ENCODE data around the gene SLC35A3. TPM values are rescaled to one million over a fixed set of nuclear protein-coding genes. Genes with fewer than 3 reads are reported as not detected.
"Not testable (repeated sequence)": the region's sequence is repeated elsewhere in the genome, so short reads cannot be mapped to it uniquely, and the experiment has no call there.

Gene SLC35A3
- total RNA-seq, 1 experiment from 2014 or later = 21.6 TPM

DNA sequence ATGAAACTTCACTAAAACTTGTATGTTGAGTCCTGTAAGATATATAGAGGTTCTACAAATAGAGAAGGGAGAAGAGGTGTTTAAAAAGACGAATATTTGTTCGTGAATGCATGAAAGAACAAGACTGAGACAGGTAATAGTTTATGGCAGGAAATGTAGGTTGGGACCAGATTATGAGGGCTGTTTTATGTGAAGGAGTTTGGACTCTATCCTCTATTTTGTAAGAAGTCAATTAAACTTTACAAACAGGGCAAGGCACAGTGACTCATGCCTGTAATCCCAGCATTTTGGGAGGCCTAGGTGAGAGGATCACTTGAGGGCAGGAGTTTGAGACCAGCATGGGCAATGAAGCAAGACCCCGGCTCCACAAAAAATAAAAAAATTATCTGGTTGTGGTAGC, 5.7 kb downstream of the SLC35A3 start:
- no peak overlapping the region for H3K4me2 ChIP-seq (ENCODE audit: low read length)
- peaks cover 10 to 22% of the 10 kb centered on the region in 2 experiments for H3K4me1 ChIP-seq (ENCODE audit: control insufficient read depth in 1 of 2, insufficient read depth in 2 of 2, low read length in 2 of 2)
- peaks cover 50% of the 10 kb centered on the region for H3K79me2 ChIP-seq (ENCODE audit: insufficient read depth, low read length)
- no peak for DNase-seq (ENCODE audit: low read depth, low spot score)
- no peaks in the 10 kb centered on the region; a peak in 1 of 4 replicates for H3K36me3 ChIP-seq (ENCODE audit: control insufficient read depth in 1 of 2, insufficient read depth in 2 of 2, low read length in 2 of 2)
- H2AFZ ChIP-seq (ENCODE audit: low read depth, low read length, poor library complexity, severe bottlenecking) = no peak overlapping the region
- ATAC-seq = no peak
- intact Hi-C loops (cut with micrococcal nuclease) = loop anchor here (10.0 kb wide), 1 partner anchor 379 kb away; the partner anchor contains the start of gene CDC14A
- ChIA-PET CTCF (no interaction called here), POLR2A (no interaction called here), RAD21 (ENCODE audit: low non-redundant PET in 1 of 2, low total read pairs in 2 of 2, uncharacterized antibody in 2 of 2, unreplicated experiment in 2 of 2) (no interaction called here)
- no peak overlapping the region for H3K9ac ChIP-seq (ENCODE audit: low read length)
- H3K27ac ChIP-seq (ENCODE audit: low read depth, low read length) = no peak overlapping the region
- TF ChIP-seq RAD21 (IDR thresholded peaks at IDR 0.05; ENCODE audit: low read depth) (no peak), ZFX (IDR thresholded peaks at IDR 0.05) (no peak), SP1 (IDR thresholded peaks at IDR 0.05; ENCODE audit: low read depth) (no peak)
- BruUV-seq (replicated peaks) = no TSS peak
- H3K9me3 ChIP-seq (ENCODE audit: control insufficient read depth in 1 of 2, insufficient read depth in 1 of 2, low read depth in 1 of 2, low read length in 2 of 2) = no peaks in the 10 kb centered on the region
- no peaks in the 10 kb centered on the region for H3K27me3 ChIP-seq (ENCODE audit: insufficient read depth, low read length)
- no peak overlapping the region for H3K4me3 ChIP-seq (replicated peaks in 1 of 2; ENCODE audit: low read depth in 1 of 2, low read length in 2 of 2)
- no peaks in the 10 kb centered on the region for H3K9me2 ChIP-seq (ENCODE audit: insufficient read depth)
- H4K20me1 ChIP-seq (ENCODE audit: insufficient read depth) = no peaks in the 10 kb centered on the region

DNA sequence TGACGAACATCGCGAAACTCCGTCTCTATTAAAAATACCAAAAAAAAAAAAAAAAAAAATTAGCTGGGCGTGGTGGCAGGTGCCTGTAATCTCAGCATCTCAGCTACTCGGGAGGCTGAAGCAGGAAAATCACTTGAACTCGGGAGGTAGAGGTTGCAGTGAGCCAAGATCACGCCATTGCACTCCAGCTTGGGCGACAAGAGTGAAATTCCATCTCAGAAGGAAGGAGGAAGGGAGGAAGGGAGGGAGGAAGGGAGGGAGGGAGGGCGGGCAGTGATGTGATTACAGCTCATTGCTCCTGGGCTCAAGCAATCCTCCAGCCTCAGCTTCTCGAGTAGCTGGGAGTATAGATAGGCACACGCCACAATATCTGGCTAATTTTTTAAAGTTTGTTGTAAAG, 7.5 kb downstream of the SLC35A3 start:
- H3K27me3 ChIP-seq (ENCODE audit: insufficient read depth, low read length); BruUV-seq (replicated peaks); H3K9ac ChIP-seq (ENCODE audit: low read length); POLR2A ChIA-PET; H3K9me3 ChIP-seq (ENCODE audit: control insufficient read depth in 1 of 2, insufficient read depth in 1 of 2, low read depth in 1 of 2, low read length in 2 of 2); RAD21 ChIA-PET (ENCODE audit: low non-redundant PET in 1 of 2, low total read pairs in 2 of 2, uncharacterized antibody in 2 of 2, unreplicated experiment in 2 of 2); H3K4me3 ChIP-seq (replicated peaks in 1 of 2; ENCODE audit: low read depth in 1 of 2, low read length in 2 of 2); DNase-seq (ENCODE audit: low read depth, low spot score); H4K20me1 ChIP-seq (ENCODE audit: insufficient read depth); H3K9me2 ChIP-seq (ENCODE audit: insufficient read depth); ATAC-seq; H2AFZ ChIP-seq (ENCODE audit: low read depth, low read length, poor library complexity, severe bottlenecking); H3K4me2 ChIP-seq (ENCODE audit: low read length); H3K36me3 ChIP-seq (ENCODE audit: control insufficient read depth in 1 of 2, insufficient read depth in 2 of 2, low read length in 2 of 2); H3K27ac ChIP-seq (ENCODE audit: low read depth, low read length); H3K4me1 ChIP-seq (ENCODE audit: control insufficient read depth in 1 of 2, insufficient read depth in 2 of 2, low read length in 2 of 2); CTCF ChIA-PET: not testable (repeated sequence)
- peaks cover 46% of the 10 kb centered on the region for H3K79me2 ChIP-seq (ENCODE audit: insufficient read depth, low read length)
- intact Hi-C loops (cut with micrococcal nuclease) = loop anchor here (10.0 kb wide), 1 partner anchor 377 kb away; the partner anchor contains the start of gene CDC14A

- Histone ChIP-seq H3K9ac (ENCODE audit: low read length) (no peak overlapping the region), H3K36me3 (ENCODE audit: control insufficient read depth in 1 of 2, insufficient read depth in 2 of 2, low read length in 2 of 2) (no peaks in the 10 kb centered on the region; a peak in 1 of 4 replicates), H3K9me2 (ENCODE audit: insufficient read depth) (no peaks in the 10 kb centered on the region), H3K9me3 (ENCODE audit: control insufficient read depth in 1 of 2, insufficient read depth in 1 of 2, low read depth in 1 of 2, low read length in 2 of 2) (no peaks in the 10 kb centered on the region), H3K4me2 (ENCODE audit: low read length) (no peak overlapping the region), H3K4me3 (replicated peaks in 1 of 2; ENCODE audit: low read depth in 1 of 2, low read length in 2 of 2) (no peak overlapping the region), H3K27ac (ENCODE audit: low read depth, low read length) (no peak overlapping the region), H3K4me1 (ENCODE audit: control insufficient read depth in 1 of 2, insufficient read depth in 2 of 2, low read length in 2 of 2) (peaks cover 0 to 2% of the 10 kb centered on the region in 2 experiments; a peak in 2 of 4 replicates), H3K27me3 (ENCODE audit: insufficient read depth, low read length) (no peaks in the 10 kb centered on the region), H3K79me2 (ENCODE audit: insufficient read depth, low read length) (peaks cover 37% of the 10 kb centered on the region), H4K20me1 (ENCODE audit: insufficient read depth) (no peaks in the 10 kb centered on the region; the same call in 1 of the 2 replicates), H2AFZ (ENCODE audit: low read depth, low read length, poor library complexity, severe bottlenecking) (no peak overlapping the region)
- ATAC-seq = peak; percentile 60
- ChIA-PET RAD21 (ENCODE audit: low non-redundant PET in 1 of 2, low total read pairs in 2 of 2, uncharacterized antibody in 2 of 2, unreplicated experiment in 2 of 2) (no interaction called here), POLR2A (no interaction called here), CTCF (no interaction called here)
- intact Hi-C loops (cut with micrococcal nuclease) = loop anchor here (10.0 kb wide), 1 partner anchor 377 kb away; the partner anchor contains the start of gene CDC14A
- BruUV-seq (replicated peaks) = no TSS peak
- DNase-seq (ENCODE audit: low read depth, low spot score) = no peak
- TF ChIP-seq SRF (IDR thresholded peaks at IDR 0.05; ENCODE audit: low read depth) = no peak
- no peak for TF ChIP-seq EGR1 (IDR thresholded peaks at IDR 0.05; ENCODE audit: low read depth)
- TF ChIP-seq ELF1 (IDR thresholded peaks at IDR 0.05; ENCODE audit: borderline replicate concordance, low read depth) = no peak
- no peak for TF ChIP-seq RAD21 (IDR thresholded peaks at IDR 0.05; ENCODE audit: low read depth)
- no peak for TF ChIP-seq EZH2phosphoT487 (IDR thresholded peaks at IDR 0.05; ENCODE audit: borderline replicate concordance)
- no peak for TF ChIP-seq JUND (IDR thresholded peaks at IDR 0.05)
- no peak for TF ChIP-seq CEBPB (IDR thresholded peaks at IDR 0.05; ENCODE audit: low read depth)
- no peak for TF ChIP-seq EZH2 (IDR thresholded peaks at IDR 0.05)
- no peak for TF ChIP-seq ATF3 (IDR thresholded peaks at IDR 0.05)
- no peak for TF ChIP-seq FOSL1 (IDR thresholded peaks at IDR 0.05; ENCODE audit: low read depth)
- no peak for TF ChIP-seq POLR2A (IDR thresholded peaks at IDR 0.05; ENCODE audit: borderline replicate concordance, extremely low read depth, insufficient read depth, insufficient read length)
- TF ChIP-seq ZNF274 (IDR thresholded peaks at IDR 0.05; ENCODE audit: low read depth, low read length) = no peak
Observed at GRCh38 chr1:99978218-99978617, 8.4 kb downstream of the SLC35A3 start.
